Renal cortical epithelial cell (primary cell): ENCODE measurements around the gene FBXO28. TPM values are rescaled to one million over a fixed set of nuclear protein-coding genes. Genes with fewer than 3 reads are reported as not detected.

ENCODE experiments used
- DNase-seq: peaks from one replicate; pipeline ENCODE4 v3.0.0-alpha.2; 2011; ENCODE audit warnings: low read depth
- total RNA-seq: library from RNA; depleted of rRNA; stranded (reverse); fragments of >200 nt; gene quantifications from 2 replicates; pipeline ENCODE4 v1.2.3, GENCODE V29; 2014

Gene FBXO28
- total RNA-seq: 59.5 and 83.0 TPM in 2 replicates

- peak; percentile 91 for DNase-seq
These were observed at the start of gene FBXO28 for GRCh38 chr1:224113918-224114786. FBXO28 (plus strand) TSS chr1:224114111; CDS start chr1:224114130, 19 bp downstream.

DNA sequence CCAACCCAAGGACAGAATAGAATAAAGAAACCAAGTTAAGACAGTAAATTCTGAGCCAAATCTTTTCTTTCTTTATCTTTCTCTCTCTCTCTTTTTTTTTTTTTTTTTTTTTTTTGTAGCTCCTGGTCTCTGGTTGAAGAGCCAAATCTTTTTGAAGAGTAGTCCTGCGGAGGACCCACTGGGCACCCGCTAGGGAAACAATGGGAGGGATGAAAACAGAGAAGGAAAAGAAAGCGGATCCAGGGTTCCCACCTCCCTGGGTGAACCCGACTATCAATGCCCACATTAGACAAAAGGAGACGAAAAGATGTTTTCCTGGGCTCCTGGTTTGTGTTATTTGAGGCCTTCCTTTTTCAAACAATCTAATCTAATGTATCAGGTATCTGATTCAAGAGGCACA is 49.8 kb upstream of the FBXO28 start:
- no peak for DNase-seq

DNA sequence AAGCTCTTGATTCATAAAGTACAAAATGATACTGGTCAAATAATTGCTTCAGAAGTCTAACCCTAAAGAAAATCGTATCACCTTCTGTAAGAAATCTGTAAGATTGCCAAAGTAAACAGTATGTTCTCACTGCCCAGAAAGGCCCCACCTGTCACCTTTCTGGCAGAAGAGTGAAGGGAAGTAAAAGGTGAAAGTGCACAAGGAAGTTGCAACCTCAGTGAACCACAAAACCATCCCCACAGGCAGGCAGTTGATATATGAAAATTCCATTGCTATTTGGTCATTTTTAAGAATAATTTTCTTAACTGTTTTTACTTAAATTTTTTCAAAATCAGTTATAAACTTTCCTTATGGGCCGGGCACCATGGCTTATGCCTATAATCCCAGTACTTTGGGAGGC is 48.5 kb upstream of the FBXO28 start:
- peak; percentile 82 for DNase-seq

- DNase-seq: no peak
These were observed 46.7 kb upstream of the FBXO28 start for GRCh38 chr1:224067207-224067606.

- peak; percentile 93 for DNase-seq
These were observed 46.1 kb upstream of the FBXO28 start for GRCh38 chr1:224067621-224068457.

DNA sequence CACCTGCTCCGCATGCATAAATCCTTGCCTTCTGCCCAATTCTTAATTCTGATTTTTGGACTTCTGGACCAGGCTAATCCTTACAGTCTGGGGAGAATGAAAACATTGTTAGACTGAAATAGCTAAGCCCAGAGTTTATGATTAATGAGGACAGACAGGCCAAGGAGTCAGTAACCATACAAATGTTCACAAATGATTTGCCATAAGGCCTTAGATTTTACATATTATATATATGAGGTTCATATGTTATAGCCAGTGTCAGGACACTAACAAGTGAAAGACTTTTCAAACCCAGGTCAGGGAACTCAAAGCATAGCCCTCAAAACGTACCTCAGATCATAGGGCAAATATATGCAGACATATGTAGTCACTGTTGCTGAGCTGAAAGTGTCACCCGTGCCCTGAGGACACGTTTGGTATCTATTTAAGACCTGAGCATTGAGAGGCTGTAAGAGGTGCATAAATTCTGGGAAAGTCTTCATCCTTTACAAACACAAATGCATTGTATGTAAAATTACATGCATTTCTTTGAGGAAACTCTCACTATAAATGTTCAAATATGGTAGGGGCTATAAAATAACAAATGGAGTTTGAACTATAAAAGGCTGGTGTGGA is 45.3 kb upstream of the FBXO28 start:
- peak; percentile 33 for DNase-seq

DNA sequence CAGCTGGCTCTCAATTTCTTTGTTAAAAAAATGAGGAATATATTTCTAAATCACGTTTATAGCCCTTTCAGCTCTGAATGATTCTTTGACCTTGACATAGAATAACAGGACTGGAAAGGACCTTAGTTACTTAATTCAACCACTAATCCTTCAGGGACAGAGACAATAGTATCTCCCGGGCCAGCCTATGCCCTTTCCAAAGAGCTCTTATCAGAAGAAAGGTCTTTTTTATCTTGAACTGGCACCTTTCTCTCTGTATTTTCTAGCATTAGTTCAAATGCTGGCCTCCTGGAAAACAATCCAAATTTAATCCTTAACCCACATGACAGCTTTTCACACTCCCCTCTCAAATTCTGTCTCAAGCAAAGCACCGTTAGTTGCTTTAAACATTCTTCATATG is 44.8 kb upstream of the FBXO28 start:
- no peak for DNase-seq

DNA sequence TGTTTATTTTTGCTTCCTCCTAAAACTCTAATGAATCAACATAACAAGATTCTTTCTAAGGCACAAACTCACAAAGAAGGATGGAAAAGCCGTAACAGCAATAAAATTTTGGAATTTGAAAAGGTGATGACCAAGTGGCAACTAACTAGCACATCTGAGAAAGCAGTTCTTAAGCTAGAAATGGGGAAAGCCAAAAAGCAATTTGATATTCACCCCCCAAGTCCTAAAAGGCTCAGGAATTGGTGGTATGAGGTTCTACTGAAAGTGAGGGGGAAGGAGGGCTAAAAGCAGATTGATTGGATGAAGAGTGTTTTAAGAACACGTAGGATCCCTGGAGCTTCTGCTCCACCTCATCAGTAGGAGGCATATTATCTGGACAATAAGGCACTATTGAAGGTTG is 43.4 kb upstream of the FBXO28 start:
- no peak for DNase-seq

DNA sequence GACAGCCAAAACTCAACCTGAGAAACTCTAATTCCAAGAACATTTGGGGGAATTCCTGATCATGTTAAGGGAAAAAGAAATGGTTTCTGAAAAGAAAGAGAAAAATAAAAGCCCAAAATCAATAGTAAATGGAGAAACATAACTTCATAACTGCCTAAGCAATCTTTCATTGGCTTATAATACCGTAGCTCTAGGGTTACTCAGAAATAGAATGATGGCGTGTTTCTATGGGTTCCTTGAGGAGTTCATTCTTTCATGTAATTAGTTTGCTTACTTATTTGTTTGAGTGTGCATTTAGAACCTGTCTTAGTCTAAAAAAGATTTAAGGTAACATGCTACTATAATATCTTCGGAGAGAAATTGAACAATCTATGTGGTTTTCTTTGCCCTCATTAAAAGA is 37.5 kb upstream of the FBXO28 start:
- DNase-seq: no peak

GRCh38 chr1:224079644-224080043 is 34.3 kb upstream of the FBXO28 start:
- DNase-seq: peak; percentile 44

GRCh38 chr1:224080115-224080774 is 33.7 kb upstream of the FBXO28 start:
- DNase-seq: peak; percentile 44

DNA sequence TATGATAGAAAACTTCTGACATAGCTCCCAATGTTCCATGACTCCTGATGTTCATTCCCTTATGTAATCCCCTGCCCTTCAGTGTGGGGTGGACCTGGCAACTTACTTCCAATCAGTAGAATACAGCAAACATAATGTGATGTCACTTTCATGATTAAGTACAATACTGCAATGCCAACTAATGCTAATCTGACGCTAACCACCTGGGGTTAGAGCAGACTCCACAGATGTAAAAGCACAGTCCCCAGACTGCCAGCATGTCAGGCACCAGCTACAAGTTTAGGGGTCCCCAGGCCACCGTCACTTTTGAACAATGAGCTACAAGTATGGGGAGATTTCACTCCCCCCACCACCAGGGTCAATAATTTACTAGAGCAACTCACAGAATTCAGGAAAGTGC is 32.3 kb upstream of the FBXO28 start:
- no peak for DNase-seq

- peak; percentile 30 for DNase-seq
These were observed 31.8 kb upstream of the FBXO28 start for GRCh38 chr1:224082146-224082545.

DNA sequence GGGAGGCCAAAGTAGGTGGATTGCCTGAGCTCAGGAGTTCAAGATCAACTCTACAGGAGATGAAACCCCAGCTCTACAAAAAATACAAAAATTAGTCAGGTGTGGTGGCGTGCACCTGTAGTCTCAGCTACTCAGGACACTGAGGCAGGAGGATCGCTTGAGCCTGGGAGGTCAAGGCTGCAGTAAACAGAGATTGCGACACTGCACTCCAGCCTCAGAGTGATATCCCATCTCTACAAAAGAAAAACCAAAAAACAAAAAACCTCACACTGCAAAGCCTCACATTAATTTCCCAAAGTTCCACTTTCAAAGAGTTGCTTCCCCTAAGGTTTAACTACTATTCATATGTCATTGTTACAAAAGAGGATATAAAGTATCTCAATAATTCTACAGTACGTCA is 29.0 kb upstream of the FBXO28 start:
- DNase-seq: no peak

DNA sequence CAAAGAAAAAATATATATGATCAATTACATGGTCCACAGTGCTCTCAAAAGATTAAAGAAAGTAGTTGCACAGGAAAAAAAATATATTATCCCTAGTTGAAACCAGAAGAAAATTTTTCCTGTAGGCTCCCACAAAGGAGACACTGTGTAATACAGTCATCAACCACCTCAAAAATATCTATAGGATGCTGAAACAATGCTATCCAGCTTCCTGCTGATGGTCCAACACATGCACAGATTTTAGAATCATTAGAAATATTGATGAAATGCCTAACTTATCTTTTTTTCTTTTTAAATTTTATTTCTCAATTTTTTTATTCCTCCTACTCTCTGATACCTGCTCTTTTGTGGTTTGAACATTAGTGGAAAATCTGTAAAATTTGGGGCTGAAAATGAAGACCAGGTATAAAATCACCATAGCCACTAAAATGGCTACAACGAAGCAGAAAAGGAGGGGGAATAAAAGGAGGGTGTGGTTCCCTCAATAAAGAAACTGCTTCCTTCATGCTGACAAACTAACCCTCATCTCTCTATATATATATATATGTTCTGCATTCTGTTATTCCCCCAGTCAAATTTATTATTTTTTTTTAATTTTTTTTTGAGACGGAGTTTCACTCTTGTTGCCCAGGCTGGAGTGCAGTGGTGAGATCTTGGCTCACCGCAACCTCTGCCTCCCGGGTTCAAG is 28.3 kb upstream of the FBXO28 start:
- no peak for DNase-seq

GRCh38 chr1:224087286-224087794 is 26.6 kb upstream of the FBXO28 start:
- DNase-seq: no peak

DNA sequence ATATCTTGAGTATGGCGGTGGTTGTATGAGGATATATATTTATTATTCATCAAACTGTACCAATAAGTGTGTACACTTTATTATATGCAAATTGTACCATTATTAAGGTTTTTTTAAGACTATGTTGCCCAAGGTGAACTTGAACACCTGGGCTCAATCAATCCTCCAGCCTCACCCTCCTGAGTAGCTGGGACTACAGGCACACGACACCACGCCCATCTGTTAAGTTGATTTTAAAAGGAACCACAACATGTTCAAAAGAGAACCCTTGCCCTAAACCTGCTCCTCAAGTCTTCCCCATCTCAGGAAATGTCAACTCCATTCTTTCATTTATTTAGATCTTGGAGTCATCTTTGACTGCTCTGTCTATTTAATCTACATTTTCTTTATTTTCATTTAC is 24.3 kb upstream of the FBXO28 start:
- DNase-seq: no peak

DNA sequence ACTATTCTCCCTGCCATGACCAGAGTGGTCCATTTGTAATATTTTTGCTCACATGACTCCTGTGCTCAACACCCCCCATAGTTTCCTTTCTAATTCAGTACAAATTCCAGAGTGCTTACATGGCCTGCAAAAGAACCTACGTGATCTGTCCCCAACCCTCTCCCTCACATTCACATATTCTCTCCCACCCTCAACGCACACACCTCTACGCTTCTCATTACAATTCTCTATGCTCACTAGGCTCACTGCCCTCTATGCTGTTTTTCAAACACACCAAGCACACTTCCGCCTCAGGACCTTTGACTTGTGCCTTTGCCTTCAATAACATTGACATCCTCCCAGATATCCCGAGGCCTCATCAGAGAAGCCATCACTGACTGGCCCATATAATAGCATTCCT is 23.8 kb upstream of the FBXO28 start:
- no peak for DNase-seq

DNA sequence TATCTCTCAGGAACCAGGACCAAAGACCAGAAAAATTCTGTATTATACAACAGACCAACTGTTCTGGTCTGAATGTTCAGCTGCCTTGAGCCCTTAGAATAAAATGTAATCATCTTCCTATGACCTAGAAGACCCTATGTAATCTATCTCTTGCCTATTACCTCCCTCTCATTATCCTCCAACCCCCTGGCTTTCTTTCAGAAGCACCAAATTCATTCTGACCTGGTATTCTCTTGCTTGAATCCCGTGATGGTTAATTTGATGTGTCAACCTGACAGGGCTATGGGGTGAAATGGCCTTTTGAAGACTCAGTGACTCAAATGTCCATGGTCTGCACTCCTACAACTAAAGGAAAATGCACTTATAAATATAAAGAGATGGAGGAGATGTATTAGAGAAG is 21.8 kb upstream of the FBXO28 start:
- DNase-seq: no peak

GRCh38 chr1:224092601-224093000 is 21.3 kb upstream of the FBXO28 start:
- DNase-seq: no peak

DNA sequence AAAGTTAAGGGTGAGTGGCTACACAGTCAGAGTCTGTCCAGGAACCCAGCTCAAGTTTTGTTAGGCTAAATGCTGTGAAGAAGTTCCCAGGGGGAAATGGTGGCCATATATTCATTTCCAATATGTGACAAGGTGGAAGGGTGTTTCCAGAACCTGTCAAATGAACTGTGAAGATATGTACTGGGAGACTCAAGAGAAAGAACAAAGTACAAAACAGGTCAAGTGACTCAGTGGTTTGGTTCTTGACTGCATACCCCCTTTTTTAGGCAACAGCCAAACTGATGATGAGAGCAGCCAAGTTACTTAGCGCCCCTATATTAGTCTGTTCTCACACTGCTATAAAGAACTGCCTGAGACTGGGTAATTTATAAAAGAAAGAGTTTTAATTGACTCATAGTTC is 18.6 kb upstream of the FBXO28 start:
- peak; percentile 77 for DNase-seq
